GM23248 (cell line): ENCODE results near the gene PTPN14.

ENCODE experiments used
- EZH2 ChIP-seq: fragments of 200-600 bp; sonication (generic); IDR thresholded peaks from 2 replicates; pipeline ENCODE4 v1.6.1; 2018; ENCODE audit warnings: antibody characterized with exemption, mild to moderate bottlenecking; ENCODE audit not compliant: insufficient read depth, poor library complexity, severe bottlenecking
- EZH2phosphoT487 ChIP-seq: fragments of 200-600 bp; sonication (generic); IDR thresholded peaks from 2 replicates; pipeline ENCODE4 v1.6.1; 2018; ENCODE audit warnings: antibody characterized with exemption, moderate library complexity, mild to moderate bottlenecking, low read depth; ENCODE audit not compliant: insufficient read depth

- no peak for TF ChIP-seq EZH2phosphoT487
- TF ChIP-seq EZH2 = no peak
These were observed 189.8 kb downstream of the PTPN14 start for GRCh38 chr1:214361636-214362035.
